OCI-LY3 (cell line): ENCODE data around the gene COL6A2.

Experiments used
- H2AFZ ChIP-seq: fragments of 200-600, 300-600 bp; shearing (Covaris generic); 2 replicates; pipeline ENCODE4 v1.6.0; 2014; ENCODE audit warnings: antibody characterized with exemption, low read depth, low read length
- H3K27ac ChIP-seq: fragments of 200-600, 300-600 bp; sonication (generic); 2 replicates; pipeline ENCODE4 v1.5.1; 2014; ENCODE audit warnings: mild to moderate bottlenecking, low read length, moderate library complexity, mixed read lengths
- H3K27me3 ChIP-seq: fragments of 200-600, 300-600 bp; sonication (generic); 2 replicates; pipeline ENCODE4 v1.6.1; 2014; ENCODE audit warnings: low read depth, low read length, mixed read lengths
- H3K36me3 ChIP-seq: fragments of 200-600, 300-600 bp; sonication (generic); replicated peaks from 2 replicates; pipeline ENCODE3; 2014; ENCODE audit warnings: low read depth, low read length, mixed read lengths
- H3K4me1 ChIP-seq: fragments of 300-600, 200-600 bp; sonication (generic); 2 replicates; pipeline ENCODE4 v1.6.1; 2014; ENCODE audit warnings: low read length, mixed read lengths
- H3K4me2 ChIP-seq: fragments of 200-600, 300-600 bp; sonication (generic); 2 replicates; pipeline ENCODE4 v1.6.1; 2014; ENCODE audit warnings: low read length, mixed read lengths
- H3K4me3 ChIP-seq: fragments of 300-600, 200-600 bp; sonication (generic); 2 replicates; pipeline ENCODE4 v1.5.1; 2014; ENCODE audit warnings: antibody characterized with exemption, mild to moderate bottlenecking, low read length, moderate library complexity
- H3K79me2 ChIP-seq: fragments of 300-600, 200-600 bp; shearing (Covaris generic); 2 replicates; pipeline ENCODE4 v1.6.1; 2014; ENCODE audit warnings: mild to moderate bottlenecking, low read length, mixed read lengths
- H3K9ac ChIP-seq: fragments of 300-600, 200-600 bp; shearing (Covaris generic); 2 replicates; pipeline ENCODE4 v1.6.0; 2014; ENCODE audit warnings: mild to moderate bottlenecking, low read length, moderate library complexity
- H3K9me3 ChIP-seq: fragments of 200-600, 300-600 bp; shearing (Covaris generic); 2 replicates; pipeline ENCODE4 v1.6.1; 2014; ENCODE audit warnings: low read length, mixed read lengths; ENCODE audit not compliant: insufficient read depth
- H4K20me1 ChIP-seq: fragments of 200-600, 300-600 bp; sonication (generic); 2 replicates; pipeline ENCODE4 v1.6.1; 2016; ENCODE audit warnings: low read length, mixed read lengths; ENCODE audit not compliant: insufficient read depth
- EZH2phosphoT487 ChIP-seq: fragments of 200-600 bp; shearing (Covaris generic); IDR thresholded peaks from 2 replicates; pipeline ENCODE4 v1.6.1; 2018; ENCODE audit warnings: antibody characterized with exemption, mixed run types, low read depth
- TF ChIP-seq, protein P1 (sequence below): fragments of 200-600, 300-600 bp; sonication (generic); IDR thresholded peaks from 2 replicates; pipeline ENCODE4 v1.5.1; 2014; ENCODE audit warnings: antibody characterized with exemption, low read length, low read depth

Gene COL6A2

DNA sequence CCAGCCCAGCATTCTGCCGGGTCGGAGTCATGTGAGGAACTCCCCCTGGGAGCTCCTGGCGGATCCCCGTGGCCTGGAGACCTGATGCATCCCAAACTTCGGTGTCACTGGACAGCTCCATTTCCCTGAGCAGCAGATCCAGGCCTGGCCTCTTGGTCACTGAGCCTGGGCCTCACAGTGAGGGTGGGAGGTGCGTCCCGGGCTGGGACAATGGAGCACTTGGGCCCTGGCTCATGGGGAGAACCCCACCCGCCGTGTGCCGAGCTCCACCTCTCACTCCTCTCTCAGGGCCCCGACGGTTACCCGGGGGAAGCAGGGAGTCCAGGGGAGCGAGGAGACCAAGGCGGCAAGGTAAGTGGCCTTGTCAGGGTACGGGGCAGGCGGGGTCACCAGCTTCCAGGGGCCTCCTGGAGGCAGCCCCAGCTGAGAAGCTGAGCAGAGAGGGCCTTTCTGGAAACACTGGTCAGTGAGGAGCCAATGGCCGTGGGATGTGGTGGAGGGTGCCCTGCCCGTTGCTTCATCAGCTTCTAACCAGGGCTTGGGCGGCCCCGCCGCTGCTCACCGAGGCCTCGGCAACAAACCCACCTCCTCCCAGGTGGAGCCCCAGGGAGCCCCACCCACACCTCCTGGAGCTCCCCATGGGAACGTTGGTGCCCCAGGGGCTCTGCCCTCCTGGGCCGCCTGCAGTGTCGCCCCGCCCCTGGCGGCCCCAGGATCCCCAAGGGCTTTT, 19.8 kb downstream of the COL6A2 start:
- TF ChIP-seq, protein P1, sequence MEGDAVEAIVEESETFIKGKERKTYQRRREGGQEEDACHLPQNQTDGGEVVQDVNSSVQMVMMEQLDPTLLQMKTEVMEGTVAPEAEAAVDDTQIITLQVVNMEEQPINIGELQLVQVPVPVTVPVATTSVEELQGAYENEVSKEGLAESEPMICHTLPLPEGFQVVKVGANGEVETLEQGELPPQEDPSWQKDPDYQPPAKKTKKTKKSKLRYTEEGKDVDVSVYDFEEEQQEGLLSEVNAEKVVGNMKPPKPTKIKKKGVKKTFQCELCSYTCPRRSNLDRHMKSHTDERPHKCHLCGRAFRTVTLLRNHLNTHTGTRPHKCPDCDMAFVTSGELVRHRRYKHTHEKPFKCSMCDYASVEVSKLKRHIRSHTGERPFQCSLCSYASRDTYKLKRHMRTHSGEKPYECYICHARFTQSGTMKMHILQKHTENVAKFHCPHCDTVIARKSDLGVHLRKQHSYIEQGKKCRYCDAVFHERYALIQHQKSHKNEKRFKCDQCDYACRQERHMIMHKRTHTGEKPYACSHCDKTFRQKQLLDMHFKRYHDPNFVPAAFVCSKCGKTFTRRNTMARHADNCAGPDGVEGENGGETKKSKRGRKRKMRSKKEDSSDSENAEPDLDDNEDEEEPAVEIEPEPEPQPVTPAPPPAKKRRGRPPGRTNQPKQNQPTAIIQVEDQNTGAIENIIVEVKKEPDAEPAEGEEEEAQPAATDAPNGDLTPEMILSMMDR: no peak
- no peaks in the 10 kb centered on the region for H4K20me1 ChIP-seq
- no peaks in the 10 kb centered on the region for H3K27me3 ChIP-seq
- H3K9me3 ChIP-seq: no peaks in the 10 kb centered on the region
- no peak overlapping the region for H3K9ac ChIP-seq
- no peaks in the 10 kb centered on the region for H3K79me2 ChIP-seq
- no peaks in the 10 kb centered on the region for H3K4me1 ChIP-seq
- no peak overlapping the region for H3K4me2 ChIP-seq
- H2AFZ ChIP-seq: no peak overlapping the region
- no peak overlapping the region for H3K27ac ChIP-seq
- H3K36me3 ChIP-seq: no peaks in the 10 kb centered on the region
- no peak overlapping the region for H3K4me3 ChIP-seq

DNA sequence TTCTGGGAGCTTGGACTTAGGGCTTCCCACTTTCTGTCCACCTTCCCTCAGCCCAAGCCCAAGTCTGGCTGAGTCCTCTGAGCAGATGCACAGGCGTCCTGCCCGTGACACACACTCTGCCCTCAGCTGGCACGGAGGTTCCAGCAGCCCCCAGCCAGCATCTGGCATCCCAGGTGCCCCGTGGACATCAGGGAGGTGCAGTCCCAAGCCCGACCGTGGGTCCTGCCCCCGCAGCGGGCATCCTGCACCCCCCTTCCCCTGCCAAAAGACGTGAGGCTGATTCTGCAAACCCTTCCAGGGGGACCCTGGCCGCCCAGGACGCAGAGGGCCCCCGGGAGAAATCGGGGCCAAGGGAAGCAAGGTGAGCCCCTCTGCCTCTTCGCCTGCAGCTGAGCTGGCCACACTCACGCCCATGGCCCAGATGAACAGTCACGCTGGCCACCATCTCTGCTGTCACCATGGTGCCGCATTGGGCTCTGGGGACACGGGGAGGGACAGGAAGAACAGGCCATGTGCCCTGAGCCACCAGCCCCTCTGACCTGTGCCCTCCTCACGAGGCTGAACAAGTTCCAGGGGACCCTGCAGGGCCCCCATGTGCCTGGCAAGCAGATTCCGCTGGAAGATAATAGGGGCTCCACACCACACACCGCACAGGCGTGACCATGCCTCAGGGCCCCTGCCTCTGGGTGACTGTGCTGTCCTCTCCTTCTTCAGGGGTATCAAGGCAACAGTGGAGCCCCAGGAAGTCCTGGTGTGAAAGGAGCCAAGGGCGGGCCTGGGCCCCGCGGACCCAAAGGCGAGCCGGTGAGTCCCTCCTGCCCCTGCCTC, 20.6 kb downstream of the COL6A2 start:
- no peaks in the 10 kb centered on the region for H3K4me1 ChIP-seq
- no peak overlapping the region for H3K9ac ChIP-seq
- H3K36me3 ChIP-seq: no peaks in the 10 kb centered on the region
- H3K4me2 ChIP-seq: no peak overlapping the region
- no peaks in the 10 kb centered on the region for H4K20me1 ChIP-seq
- no peak overlapping the region for H3K27ac ChIP-seq
- no peaks in the 10 kb centered on the region for H3K9me3 ChIP-seq
- TF ChIP-seq EZH2phosphoT487: no peak
- TF ChIP-seq, protein P1: no peak
- H3K27me3 ChIP-seq: no peaks in the 10 kb centered on the region
- H2AFZ ChIP-seq: no peak overlapping the region
- no peaks in the 10 kb centered on the region for H3K79me2 ChIP-seq
- H3K4me3 ChIP-seq: no peak overlapping the region

DNA sequence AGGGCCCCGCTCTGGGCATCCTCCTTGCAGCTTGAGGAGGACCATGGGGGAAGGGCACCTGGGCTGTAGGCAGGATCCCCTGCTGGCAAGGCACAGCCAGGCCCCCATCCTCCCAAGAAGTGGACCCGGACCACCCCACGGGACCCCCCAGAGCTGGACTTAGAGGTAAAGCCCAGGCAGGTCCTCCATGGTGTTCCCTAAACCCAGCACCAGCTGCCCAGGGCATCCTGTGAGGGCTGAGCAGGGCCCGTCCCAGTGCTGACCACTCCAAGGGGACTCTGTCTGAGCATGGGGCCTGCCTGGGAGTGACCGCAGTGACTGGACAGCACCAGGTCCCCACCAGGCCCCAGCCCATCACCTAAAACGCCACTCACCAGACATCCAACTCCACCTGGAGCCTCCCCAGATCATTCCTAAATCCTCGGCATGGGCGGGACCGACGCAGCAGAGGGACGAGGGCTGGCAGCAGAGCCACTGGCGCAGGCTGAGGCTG, 21.3 kb downstream of the COL6A2 start:
- H4K20me1 ChIP-seq: no peaks in the 10 kb centered on the region
- no peaks in the 10 kb centered on the region for H3K36me3 ChIP-seq
- TF ChIP-seq, protein P1: no peak
- no peak for TF ChIP-seq EZH2phosphoT487

DNA sequence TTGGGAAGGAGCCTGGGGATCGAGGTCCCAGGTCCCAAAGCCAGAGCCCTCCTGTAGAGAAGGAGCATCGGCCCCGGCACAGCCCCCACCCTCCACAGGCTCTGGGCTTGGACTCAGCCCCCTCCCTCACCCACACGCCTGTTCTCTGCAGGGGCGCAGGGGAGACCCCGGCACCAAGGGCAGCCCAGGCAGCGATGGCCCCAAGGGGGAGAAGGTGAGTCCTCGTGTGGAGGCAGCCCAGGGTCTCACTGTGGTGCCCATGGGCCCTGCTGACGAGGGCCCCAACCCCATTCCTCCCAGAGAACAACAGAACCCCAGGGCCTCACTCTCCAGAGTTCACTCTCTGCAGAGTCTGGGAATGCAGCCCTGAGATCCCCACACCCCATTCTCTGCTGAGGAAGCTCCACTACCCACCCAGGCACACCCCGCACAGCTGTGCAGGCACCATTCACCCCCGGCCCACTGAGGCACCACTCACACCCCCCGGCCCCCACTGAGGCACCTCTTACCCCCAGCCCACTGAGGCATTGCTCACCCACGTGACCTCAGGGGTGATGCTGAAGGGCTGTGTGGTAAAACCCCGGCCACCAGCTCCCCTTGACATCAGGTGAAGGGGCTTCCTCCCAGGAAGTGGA, 21.8 kb downstream of the COL6A2 start:
- no peaks in the 10 kb centered on the region for H4K20me1 ChIP-seq
- no peaks in the 10 kb centered on the region for H3K4me1 ChIP-seq
- no peak overlapping the region for H3K27ac ChIP-seq
- no peaks in the 10 kb centered on the region for H3K36me3 ChIP-seq
- H3K4me3 ChIP-seq: no peak overlapping the region
- H3K9ac ChIP-seq: no peak overlapping the region
- H3K79me2 ChIP-seq: no peaks in the 10 kb centered on the region
- H3K4me2 ChIP-seq: no peak overlapping the region
- H2AFZ ChIP-seq: no peak overlapping the region
- no peaks in the 10 kb centered on the region for H3K9me3 ChIP-seq
- TF ChIP-seq, protein P1: no peak
- TF ChIP-seq EZH2phosphoT487: no peak
- no peaks in the 10 kb centered on the region for H3K27me3 ChIP-seq

More for the DNA sequence above, 21.3 kb downstream of the COL6A2 start:
- H2AFZ ChIP-seq: no peak overlapping the region
- no peak overlapping the region for H3K9ac ChIP-seq
- H3K4me2 ChIP-seq: no peak overlapping the region
- H3K4me1 ChIP-seq: no peaks in the 10 kb centered on the region
- H3K27me3 ChIP-seq: no peaks in the 10 kb centered on the region
- H3K9me3 ChIP-seq: no peaks in the 10 kb centered on the region
- H3K4me3 ChIP-seq: no peak overlapping the region
- no peaks in the 10 kb centered on the region for H3K79me2 ChIP-seq
- no peak overlapping the region for H3K27ac ChIP-seq
